Measurements from ENCODE around the gene UTP15.

The UTP15 gene

GRCh38 chr5:73565139-73565968, at the start of gene UTP15, which contains the start of gene ANKRA2:
TSS of gene UTP15 (plus strand) at chr5:73565743. CDS start at chr5:73567345, 1,602 bp downstream.
TSS of gene ANKRA2 (minus strand) at chr5:73565639. CDS start at chr5:73562881, 2,758 bp downstream.
- peak; percentile 98 for DNase-seq (ENCODE audit: low read depth, low spot score)

DNA sequence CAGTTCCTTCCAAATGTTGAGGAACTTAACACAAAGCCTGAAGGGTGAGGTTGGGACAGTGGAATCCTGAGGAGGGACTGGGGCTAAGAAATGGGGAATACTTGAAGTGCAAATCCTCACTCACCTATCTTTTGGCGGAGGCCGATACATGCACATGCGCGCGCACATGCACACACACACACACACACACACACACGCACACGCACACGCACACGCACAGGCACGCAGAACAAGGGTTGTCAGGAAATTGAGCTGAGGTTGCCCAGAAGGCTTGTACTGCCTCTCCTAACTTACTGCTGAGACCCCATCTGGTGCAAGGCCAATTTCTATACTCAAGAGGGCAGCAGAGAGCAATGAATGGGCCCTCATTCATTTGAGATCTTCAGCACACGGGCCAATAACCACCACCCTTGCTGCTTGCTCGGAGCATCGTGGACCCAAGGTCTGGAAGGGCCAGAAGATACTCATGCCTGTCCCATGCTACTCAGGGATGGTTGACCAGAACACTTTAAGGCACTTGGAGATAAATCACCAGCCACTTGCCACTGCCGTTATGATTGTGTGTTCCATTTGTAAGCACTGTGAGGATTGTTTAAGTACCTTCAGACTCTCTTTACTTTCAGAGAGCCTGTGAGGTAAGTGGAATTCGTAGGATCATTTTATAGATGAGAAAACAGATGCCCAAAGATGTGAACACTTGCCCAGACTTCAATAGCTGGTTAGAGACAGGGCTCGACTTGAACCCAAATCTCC, 45.8 kb upstream of the UTP15 start:
- peak; percentile 36 for DNase-seq (ENCODE audit: low read depth, low spot score)

GRCh38 chr5:73522989-73523388, 42.6 kb upstream of the UTP15 start:
- no peak for DNase-seq (ENCODE audit: low read depth, low spot score)

- DNase-seq (ENCODE audit: low read depth, low spot score), result no peak
Observed at GRCh38 chr5:73523861-73524260, 41.7 kb upstream of the UTP15 start.

GRCh38 chr5:73525606-73526203, 39.8 kb upstream of the UTP15 start:
- no peak for DNase-seq (ENCODE audit: low read depth, low spot score)

DNA sequence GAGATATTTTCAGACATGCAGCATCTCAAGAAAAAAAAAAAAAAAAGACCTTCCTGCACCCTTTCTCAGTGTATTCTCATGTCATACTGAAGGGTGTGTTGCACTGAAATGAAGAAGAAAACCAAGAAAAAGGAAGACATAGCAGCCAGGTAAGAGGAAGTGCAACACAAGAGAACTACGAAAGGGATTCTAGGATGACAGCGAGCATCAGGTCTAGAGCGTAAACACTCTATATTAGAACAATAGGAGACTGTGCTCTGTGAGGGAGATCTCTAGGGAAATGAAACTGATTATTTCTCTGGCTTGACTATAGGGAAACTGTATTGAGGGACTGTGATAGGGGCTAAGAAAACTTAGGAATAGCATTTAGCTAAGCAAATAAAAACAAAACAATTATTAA, 37.3 kb upstream of the UTP15 start:
- DNase-seq (ENCODE audit: low read depth, low spot score), result no peak

GRCh38 chr5:73529081-73529480, 36.5 kb upstream of the UTP15 start:
- DNase-seq (ENCODE audit: low read depth, low spot score), result no peak

DNA sequence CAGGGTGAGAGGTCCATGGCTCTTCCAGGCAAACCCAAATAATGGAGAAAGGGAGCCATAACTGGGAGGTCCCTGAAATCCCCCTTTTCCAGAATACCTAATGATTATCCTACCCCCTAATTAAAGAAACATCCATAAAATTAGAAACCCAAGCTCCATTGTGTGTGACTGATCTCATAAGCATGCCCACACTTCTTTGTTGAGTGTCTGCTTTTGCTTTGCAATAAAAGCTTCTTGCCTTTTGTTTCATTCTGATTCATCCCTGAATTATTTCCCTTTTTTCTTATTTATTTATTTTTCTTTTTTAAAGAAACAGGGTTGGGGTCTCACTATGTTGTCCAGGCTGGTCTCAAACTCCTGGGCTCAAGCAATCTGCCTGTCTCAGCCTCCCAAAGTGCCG, 34.2 kb upstream of the UTP15 start:
- DNase-seq (ENCODE audit: low read depth, low spot score), result no peak

DNA sequence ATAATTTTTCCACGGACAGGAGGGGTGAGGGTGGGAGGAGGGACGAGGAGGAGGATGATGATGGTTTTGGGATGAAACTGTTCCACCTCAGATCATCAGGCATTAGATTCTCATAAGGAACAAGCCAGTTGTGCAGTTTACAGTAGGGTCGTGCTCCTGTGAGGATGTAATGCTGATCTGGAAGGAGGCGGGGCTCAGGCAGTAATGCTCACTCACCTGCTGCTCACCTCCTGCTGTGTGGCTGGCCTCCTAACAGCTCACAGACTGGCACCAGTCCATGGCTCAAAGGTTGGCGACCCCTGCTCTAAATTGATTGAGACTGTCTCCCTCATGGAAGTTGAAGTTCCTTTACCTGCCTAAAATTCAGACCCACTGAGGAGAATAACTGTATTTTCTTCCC, 33.3 kb upstream of the UTP15 start:
- DNase-seq (ENCODE audit: low read depth, low spot score), result no peak

DNA sequence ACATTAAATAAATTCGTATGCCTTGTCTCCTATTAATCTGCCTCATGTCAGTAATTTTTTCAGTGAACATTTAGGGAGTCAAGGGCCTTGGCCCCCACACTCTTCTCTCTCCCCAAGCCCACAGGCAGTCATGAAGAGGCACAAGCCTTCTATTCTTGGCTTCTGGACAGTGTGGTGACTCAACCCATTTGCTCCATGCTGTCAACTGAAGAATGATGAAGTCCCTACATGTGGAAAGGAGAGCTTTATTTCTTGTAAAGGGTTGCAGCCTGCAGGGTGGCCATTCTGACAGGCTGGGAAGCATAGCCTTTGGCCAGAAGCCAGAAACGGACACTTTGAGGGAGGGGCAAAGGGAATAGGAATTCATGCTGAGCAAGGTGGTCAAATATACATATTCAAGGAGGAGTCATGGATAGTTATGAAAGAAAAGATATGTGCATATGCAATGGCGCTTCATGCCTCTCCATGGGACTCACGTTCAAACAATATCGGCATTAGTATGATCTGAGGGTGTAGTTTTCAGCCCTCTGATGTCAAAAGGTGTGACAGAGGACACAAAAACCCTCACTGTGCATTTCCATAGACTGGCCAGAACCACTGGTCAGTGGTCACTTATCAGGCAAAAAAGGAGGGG, 31.4 kb upstream of the UTP15 start:
- DNase-seq (ENCODE audit: low read depth, low spot score), result no peak

DNA sequence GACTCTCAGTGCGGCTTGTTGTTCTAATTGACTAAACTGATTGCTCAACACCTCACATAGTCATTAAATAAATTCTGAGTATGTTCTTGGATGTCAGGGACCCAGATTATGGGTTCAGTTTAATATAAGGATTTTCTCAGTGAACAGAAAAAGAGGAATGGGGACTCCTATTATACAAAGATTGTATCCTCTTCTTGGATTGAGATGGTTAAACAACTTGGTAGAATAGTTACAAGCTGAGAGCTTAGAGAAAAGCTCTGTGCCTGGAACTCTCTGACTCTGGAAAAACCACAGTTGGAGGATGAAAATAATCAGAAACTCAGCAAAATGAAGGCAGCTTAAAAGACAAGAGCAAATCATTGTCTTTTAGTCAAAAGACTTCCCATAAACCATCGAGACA, 30.6 kb upstream of the UTP15 start:
- DNase-seq (ENCODE audit: low read depth, low spot score), result no peak

GRCh38 chr5:73539730-73540129, 25.8 kb upstream of the UTP15 start:
- no peak for DNase-seq (ENCODE audit: low read depth, low spot score)

DNA sequence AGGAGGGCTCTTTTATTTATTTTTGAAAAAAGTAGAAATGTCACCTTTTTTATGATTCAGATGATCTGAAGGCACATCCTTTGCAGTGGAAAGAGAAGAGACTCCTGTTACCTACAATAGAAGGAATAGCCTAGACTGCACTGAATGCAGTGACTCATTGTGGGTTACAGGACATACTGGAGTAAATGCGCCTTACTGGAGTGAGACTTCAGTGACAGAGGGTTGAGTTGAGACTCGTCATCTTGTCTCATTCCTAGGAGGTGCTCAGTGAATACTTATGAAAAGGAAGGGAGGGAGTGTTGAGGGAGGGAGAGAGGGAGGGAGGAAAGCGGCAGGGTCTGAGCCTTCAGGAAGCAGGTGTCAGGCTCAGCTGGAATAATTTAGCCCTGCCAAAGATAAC, 25.4 kb upstream of the UTP15 start:
- no peak for DNase-seq (ENCODE audit: low read depth, low spot score)

- DNase-seq (ENCODE audit: low read depth, low spot score), result no peak
Observed at GRCh38 chr5:73542020-73542419, 23.5 kb upstream of the UTP15 start.

DNA sequence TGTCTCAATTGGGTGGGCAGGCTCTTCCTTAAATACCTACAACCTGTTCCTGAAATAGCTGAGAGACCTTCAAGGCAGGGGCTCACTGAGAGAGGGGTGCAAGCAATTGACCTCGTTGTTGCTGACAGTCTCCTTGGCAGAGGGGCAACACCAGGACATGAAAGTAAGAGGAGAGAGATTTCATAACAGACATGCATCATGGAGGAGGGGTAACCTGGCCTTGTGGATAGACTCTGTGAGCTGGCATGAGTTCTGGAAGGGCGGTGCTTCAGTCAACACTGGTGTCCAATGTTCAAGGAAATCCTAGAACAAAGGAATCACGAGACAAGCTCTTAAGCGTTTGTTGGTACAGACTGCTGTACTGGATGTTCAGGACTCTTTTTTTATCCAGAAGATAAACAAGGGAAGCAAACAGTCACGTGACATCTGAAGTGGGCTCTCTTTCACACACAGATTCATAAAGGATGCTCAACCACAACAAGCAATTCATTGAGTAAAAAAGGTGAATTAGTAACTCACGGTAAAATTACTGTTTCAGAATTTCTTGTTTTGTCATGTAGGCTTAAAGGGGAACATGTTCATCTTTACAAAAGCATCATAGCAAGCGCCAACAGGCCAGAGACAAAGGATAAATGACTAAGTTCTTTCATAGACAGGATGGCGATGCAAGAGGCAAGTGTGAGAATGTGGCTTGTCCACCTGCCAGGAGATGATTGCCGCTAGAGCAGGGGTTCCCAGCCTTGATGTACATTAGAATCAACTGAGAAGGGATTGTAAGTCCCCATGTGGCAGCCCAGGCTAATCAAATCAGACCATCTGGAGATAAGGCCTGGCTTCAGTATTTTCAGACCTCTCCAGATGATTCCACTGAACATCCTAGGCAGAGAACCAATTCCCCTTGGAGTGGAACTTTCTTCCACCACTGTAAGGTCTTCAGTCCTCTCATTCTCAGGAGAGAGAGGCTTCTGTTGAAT, 20.8 kb upstream of the UTP15 start:
- DNase-seq (ENCODE audit: low read depth, low spot score), result no peak

DNA sequence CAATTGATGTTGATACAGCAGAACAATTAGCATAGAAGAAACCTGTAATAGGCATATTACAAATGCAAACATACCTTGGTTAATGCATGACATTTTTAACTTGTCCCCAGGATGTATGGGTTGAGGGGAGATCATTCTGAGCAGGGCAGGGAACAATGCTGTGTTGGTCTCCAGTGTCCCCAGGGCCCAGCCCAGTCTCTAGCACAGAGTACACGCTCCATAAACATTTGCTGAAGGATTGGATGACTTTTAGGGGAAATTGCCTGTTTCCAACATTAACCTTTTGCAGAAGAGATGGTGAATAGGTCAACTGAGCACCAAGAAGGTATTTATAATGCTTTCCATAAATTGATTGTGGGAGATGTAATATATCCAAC, 20.2 kb upstream of the UTP15 start:
- no peak for DNase-seq (ENCODE audit: low read depth, low spot score)

DNA sequence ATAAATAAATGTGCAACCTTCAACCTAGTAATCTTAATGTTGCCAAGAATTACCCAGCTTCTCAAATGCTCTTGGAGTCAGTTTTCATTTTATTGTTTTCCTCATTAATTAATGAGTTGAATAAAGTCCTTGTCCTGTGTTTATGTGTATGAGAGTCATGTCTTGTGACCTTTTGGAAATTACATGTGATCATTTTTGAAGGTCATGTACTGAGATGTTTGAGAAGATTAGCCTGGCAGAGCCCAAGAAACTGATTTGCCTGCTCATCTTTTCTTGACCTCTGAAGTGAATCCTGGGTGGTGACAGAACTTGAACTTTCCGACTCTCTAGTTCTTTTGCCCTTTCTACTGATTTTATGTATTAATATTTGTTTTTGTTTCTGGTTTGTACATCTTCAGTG, 15.5 kb upstream of the UTP15 start:
- no peak for DNase-seq (ENCODE audit: low read depth, low spot score)

- DNase-seq (ENCODE audit: low read depth, low spot score), result no peak
Observed at GRCh38 chr5:73552642-73553041, 12.9 kb upstream of the UTP15 start.

GRCh38 chr5:73558950-73559349, 6.6 kb upstream of the UTP15 start:
- DNase-seq (ENCODE audit: low read depth, low spot score), result no peak

GRCh38 chr5:73564018-73564417, 1.5 kb upstream of the UTP15 start:
- no peak for DNase-seq (ENCODE audit: low read depth, low spot score)

DNA sequence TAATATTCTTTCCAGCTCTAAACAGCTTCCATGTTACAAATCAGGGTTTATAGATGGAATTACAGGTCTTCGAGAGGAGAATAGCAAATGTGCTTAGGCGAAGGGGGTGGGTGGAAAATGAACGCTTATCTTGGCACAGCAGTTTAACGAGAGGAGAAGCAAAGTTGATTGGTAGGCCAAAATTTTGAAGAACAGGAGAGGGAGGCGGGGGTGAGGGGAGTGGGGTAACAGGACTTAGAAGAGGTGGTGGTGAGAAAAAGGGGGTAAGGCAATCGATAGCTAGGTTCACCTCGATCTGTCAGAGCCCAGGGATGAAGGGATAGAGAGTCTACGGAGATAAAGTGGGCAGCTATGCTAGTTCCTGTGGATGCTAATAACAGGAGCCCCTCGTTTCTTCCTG, 868 bp upstream of the UTP15 start:
- no peak for DNase-seq (ENCODE audit: low read depth, low spot score)
